Measurements from ENCODE around the gene OTC. TPM values are rescaled to one million over a fixed set of nuclear protein-coding genes. Genes with fewer than 3 reads are reported as not detected.

The OTC gene
- total RNA-seq, 4 donors from 2014 or later = 1.8 to 5.0 (median 4.2) TPM; not detected in 1

DNA sequence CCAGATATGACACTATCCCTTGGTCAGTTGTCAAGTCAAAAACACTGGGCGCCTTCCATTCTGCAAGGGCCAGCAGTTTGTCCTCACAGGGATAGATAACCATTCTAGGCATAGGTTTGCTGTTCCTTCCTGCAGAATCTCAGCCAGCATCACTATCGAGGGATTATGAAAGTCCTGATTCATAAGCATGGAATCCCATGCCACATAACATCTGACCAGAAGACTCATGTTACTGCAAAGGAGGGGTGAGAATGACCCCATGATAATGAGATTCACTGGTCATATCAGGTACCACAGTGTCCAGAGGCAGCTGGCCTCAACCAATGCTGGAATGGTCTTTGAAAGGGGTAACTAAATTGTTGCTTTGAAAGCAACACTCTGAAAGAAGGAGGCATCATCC, 84.7 kb downstream of the OTC start:
- TF ChIP-seq POLR2A (IDR thresholded peaks at IDR 0.05) = no peak
- TF ChIP-seq, protein P1, sequence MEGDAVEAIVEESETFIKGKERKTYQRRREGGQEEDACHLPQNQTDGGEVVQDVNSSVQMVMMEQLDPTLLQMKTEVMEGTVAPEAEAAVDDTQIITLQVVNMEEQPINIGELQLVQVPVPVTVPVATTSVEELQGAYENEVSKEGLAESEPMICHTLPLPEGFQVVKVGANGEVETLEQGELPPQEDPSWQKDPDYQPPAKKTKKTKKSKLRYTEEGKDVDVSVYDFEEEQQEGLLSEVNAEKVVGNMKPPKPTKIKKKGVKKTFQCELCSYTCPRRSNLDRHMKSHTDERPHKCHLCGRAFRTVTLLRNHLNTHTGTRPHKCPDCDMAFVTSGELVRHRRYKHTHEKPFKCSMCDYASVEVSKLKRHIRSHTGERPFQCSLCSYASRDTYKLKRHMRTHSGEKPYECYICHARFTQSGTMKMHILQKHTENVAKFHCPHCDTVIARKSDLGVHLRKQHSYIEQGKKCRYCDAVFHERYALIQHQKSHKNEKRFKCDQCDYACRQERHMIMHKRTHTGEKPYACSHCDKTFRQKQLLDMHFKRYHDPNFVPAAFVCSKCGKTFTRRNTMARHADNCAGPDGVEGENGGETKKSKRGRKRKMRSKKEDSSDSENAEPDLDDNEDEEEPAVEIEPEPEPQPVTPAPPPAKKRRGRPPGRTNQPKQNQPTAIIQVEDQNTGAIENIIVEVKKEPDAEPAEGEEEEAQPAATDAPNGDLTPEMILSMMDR (IDR thresholded peaks at IDR 0.05) = no peak
- intact Hi-C loops (cut with DNase I; ENCODE audit: low total_unique reads) = no loop called here

DNA sequence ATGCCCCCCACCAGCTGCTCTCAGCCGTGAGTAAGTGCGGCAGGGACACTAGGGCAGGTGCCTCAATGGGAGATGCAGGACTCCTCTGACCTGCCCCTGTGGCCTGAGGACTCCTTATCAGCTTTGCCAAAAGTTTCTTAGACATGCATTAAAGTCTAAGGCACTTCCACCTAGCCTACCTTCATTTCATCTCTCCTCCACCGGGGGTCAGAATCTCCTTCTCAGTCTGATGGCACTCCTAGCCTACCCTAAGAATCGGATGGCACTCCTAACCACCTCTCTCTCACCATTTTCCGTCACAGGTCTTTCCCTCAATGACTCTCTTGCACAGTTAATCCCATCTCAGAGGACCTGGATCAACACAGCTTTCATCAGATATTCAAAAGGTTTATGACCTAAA, 85.9 kb downstream of the OTC start:
- intact Hi-C loops (cut with DNase I; ENCODE audit: low total_unique reads) = no loop called here
- Histone ChIP-seq H3K27ac (no peak overlapping the region), H3K4me3 (no peak overlapping the region), H3K4me1 (no peaks in the 10 kb centered on the region), H3K36me3 (no peaks in the 10 kb centered on the region), H3K9me3 (no peaks in the 10 kb centered on the region), H3K27me3 (no peaks in the 10 kb centered on the region)
- DNase-seq = no peak
- TF ChIP-seq POLR2A (IDR thresholded peaks at IDR 0.05) = no peak
- TF ChIP-seq, protein P1 (IDR thresholded peaks at IDR 0.05) = no peak

More for the DNA sequence above, 84.7 kb downstream of the OTC start:
- H3K4me1 ChIP-seq = no peaks in the 10 kb centered on the region
- H3K9me3 ChIP-seq = no peaks in the 10 kb centered on the region
- H3K36me3 ChIP-seq = no peaks in the 10 kb centered on the region
- no peak overlapping the region for H3K4me3 ChIP-seq
- DNase-seq = no peak
- H3K27ac ChIP-seq = no peak overlapping the region
- no peaks in the 10 kb centered on the region for H3K27me3 ChIP-seq

DNA sequence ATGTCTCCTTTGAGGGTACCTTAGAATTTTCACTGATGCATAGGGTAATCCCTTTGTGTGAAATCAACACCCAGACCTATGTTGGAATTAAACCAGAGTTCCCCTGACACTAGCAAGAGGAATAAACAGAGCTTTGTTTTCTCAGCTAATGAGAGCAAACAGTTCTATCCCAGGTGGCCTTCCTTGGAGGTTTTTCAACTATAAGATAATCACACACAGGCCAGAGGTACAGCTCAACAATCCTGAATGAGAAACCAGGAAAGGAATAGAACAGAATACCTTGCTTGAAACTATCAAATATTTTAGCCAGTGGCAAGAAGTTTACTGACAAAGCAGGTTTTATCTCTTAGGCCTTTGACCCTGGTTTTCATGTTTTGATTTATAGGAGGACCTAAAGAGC, 100.2 kb downstream of the OTC start:
- Histone ChIP-seq H3K9me3 (peaks cover 0 to 2% of the 10 kb centered on the region in 2 donors), H3K4me1 (no peaks in the 10 kb centered on the region), H3K27me3 (peaks cover 0 to 3% of the 10 kb centered on the region in 2 donors), H3K27ac (no peak overlapping the region), H3K4me3 (no peak overlapping the region), H3K36me3 (no peaks in the 10 kb centered on the region)
- intact Hi-C loops (cut with DNase I; ENCODE audit: low total_unique reads) = no loop called here
- no peak for DNase-seq
- TF ChIP-seq, protein P1 (IDR thresholded peaks at IDR 0.05) = no peak
- no peak for TF ChIP-seq POLR2A (IDR thresholded peaks at IDR 0.05)

DNA sequence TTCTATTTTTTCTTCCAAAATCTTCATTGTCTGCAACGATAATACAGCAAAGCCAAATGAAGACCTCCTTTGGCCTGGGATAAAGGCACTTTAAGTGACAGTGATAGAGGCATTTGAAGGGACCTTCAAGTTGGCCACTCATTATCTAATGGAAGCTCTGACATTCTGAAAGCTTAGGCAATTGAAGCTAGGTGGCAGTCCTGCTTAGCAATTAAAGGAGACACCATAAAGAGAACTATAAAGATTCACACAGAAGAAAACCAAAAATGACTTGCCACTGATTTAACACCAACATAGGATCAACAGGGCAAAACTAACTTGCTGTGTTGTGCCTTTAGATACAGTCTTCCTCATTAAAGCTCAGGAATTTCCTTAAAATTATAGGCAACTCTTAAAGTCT, 105.7 kb downstream of the OTC start:
- Histone ChIP-seq H3K36me3 (no peaks in the 10 kb centered on the region), H3K27ac (no peak overlapping the region), H3K4me3 (no peak overlapping the region), H3K27me3 (peaks cover 0 to 3% of the 10 kb centered on the region in 2 donors), H3K9me3 (no peaks in the 10 kb centered on the region), H3K4me1 (no peaks in the 10 kb centered on the region)
- TF ChIP-seq, protein P1 (IDR thresholded peaks at IDR 0.05) = no peak
- no peak for TF ChIP-seq POLR2A (IDR thresholded peaks at IDR 0.05)
- intact Hi-C loops (cut with DNase I; ENCODE audit: low total_unique reads) = no loop called here
- no peak for DNase-seq

DNA sequence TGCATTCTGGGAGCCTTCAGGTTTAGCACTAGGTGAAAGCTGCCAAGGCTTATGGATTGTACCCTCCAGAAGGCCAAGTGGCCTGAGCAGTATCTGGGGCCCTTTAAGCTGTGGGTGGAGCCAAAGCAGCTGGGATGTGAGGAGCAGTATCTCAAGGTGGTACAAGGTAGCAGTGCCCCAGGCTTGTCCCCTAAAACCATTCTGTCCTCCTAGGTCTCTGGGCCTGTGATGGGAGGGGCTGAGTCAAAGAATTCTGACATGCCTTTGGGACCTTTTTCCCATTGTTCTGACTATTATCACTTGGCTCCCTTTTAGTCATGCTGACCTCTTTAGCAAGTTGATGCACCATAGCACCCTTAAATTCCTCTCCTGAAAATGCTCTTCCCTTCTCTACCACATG, 109.9 kb downstream of the OTC start:
- Histone ChIP-seq H3K27ac (no peak overlapping the region), H3K4me3 (no peak overlapping the region), H3K4me1 (no peaks in the 10 kb centered on the region), H3K9me3 (no peaks in the 10 kb centered on the region), H3K36me3 (no peaks in the 10 kb centered on the region), H3K27me3 (no peaks in the 10 kb centered on the region)
- TF ChIP-seq, protein P1 (IDR thresholded peaks at IDR 0.05) = no peak
- no peak for TF ChIP-seq POLR2A (IDR thresholded peaks at IDR 0.05)
- intact Hi-C loops (cut with DNase I; ENCODE audit: low total_unique reads) = no loop called here
- DNase-seq = no peak

Data from uterus (tissue), 4 donors.